Tibial artery (tissue), 4 donors: ENCODE data around the gene CELF5.

Experiments used
- DNase-seq, 2 donors: peaks; one replicate each; pipeline ENCODE4 v3.0.0-alpha.2; 2019
- H3K27ac ChIP-seq, 2 donors: fragments of 200-600 bp; sonication (generic) in 1 of 2; 1 replicate in 1 of 2; 2 replicates in 1 of 2; pipeline ENCODE4 v1.5.1; 2018 to 2019; ENCODE audit warnings: mild to moderate bottlenecking in 1 of 2
- H3K27me3 ChIP-seq, 2 donors: fragments of 200-600 bp; sonication (generic) in 1 of 2; one replicate each; pipeline versions ENCODE4 v1.5.1 to v1.6.0; 2016 to 2019
- H3K36me3 ChIP-seq, 3 donors: fragments of 200-600 bp; sonication (generic) in 2 of 3; one replicate each; pipeline ENCODE4 v1.5.1; 2016 to 2019; ENCODE audit warnings: mild to moderate bottlenecking in 2 of 3
- H3K4me1 ChIP-seq, 4 donors: fragments of 200-600 bp; sonication (generic) in 2 of 4; 1 replicate in 3 of 4; 2 replicates in 1 of 4; pipeline ENCODE4 v1.5.1; 2016 to 2019
- H3K4me3 ChIP-seq, 2 donors: fragments of 200-600 bp; sonication (generic) in 1 of 2; 1 replicate in 1 of 2; 2 replicates in 1 of 2; pipeline ENCODE4 v1.5.1; 2018 to 2019; ENCODE audit warnings: mild to moderate bottlenecking in 2 of 2
- H3K9me3 ChIP-seq, 3 donors: fragments of 200-600 bp; sonication (generic) in 1 of 3; one replicate each; pipeline ENCODE4 v1.5.1; 2016 to 2019
- CTCF ChIP-seq, 2 experiments: fragments of 200-600 bp in 1 of 2; fragments of 450-650 bp in 1 of 2; IDR thresholded peaks; one replicate each; pipeline ENCODE4 v1.5.1; 2017 to 2019; ENCODE audit warnings: antibody characterized with exemption in 2 of 2, mild to moderate bottlenecking in 1 of 2, moderate library complexity in 1 of 2
- intact Hi-C: fragments of 100-400 bp; cut with DNase I; formaldehyde crosslinking; loops from one replicate; pipeline ENCODE4 v1.15.0; 2023; ENCODE audit warnings: low total_unique reads

CELF5 gene

GRCh38 chr19:3320354-3320670 is 95.9 kb downstream of the CELF5 start:
- intact Hi-C loops: no loop called here
- no peak for DNase-seq
- H3K4me1 ChIP-seq: no peaks in the 10 kb centered on the region
- TF ChIP-seq CTCF (IDR thresholded peaks at IDR 0.05): no peak
- H3K9me3 ChIP-seq: no peaks in the 10 kb centered on the region
- no peak overlapping the region for H3K4me3 ChIP-seq
- peaks cover 0 to 64% of the 10 kb centered on the region in 2 donors for H3K27me3 ChIP-seq
- no peaks in the 10 kb centered on the region for H3K36me3 ChIP-seq
- no peak overlapping the region for H3K27ac ChIP-seq

- TF ChIP-seq CTCF (IDR thresholded peaks at IDR 0.05): no peak
- H3K27me3 ChIP-seq: peaks cover 0 to 59% of the 10 kb centered on the region in 2 donors
- H3K4me1 ChIP-seq: no peaks in the 10 kb centered on the region
- no peaks in the 10 kb centered on the region for H3K9me3 ChIP-seq
- no peak overlapping the region for H3K4me3 ChIP-seq
- H3K36me3 ChIP-seq: no peaks in the 10 kb centered on the region
- intact Hi-C loops: no loop called here
- DNase-seq: no peak
- H3K27ac ChIP-seq: no peak overlapping the region
These were observed 96.4 kb downstream of the CELF5 start for GRCh38 chr19:3320853-3321252.

- TF ChIP-seq CTCF (IDR thresholded peaks at IDR 0.05): no peak
- no peak for DNase-seq
- intact Hi-C loops: loop anchor here (2.0 kb wide), 1 partner anchor 155 kb away; no protein-coding TSS in a partner anchor
- no peaks in the 10 kb centered on the region for H3K4me1 ChIP-seq
- no peak overlapping the region for H3K27ac ChIP-seq
- no peak overlapping the region for H3K4me3 ChIP-seq
- H3K27me3 ChIP-seq: peaks cover 0 to 50% of the 10 kb centered on the region in 2 donors
- H3K9me3 ChIP-seq: no peaks in the 10 kb centered on the region
- no peaks in the 10 kb centered on the region for H3K36me3 ChIP-seq
These were observed 97.2 kb downstream of the CELF5 start for GRCh38 chr19:3321696-3322095.

GRCh38 chr19:3322199-3322978 is 97.9 kb downstream of the CELF5 start:
- DNase-seq: no peak
- Histone ChIP-seq H3K36me3 (no peaks in the 10 kb centered on the region), H3K4me1 (no peaks in the 10 kb centered on the region), H3K9me3 (no peaks in the 10 kb centered on the region), H3K27ac (no peak overlapping the region), H3K27me3 (peaks cover 0 to 43% of the 10 kb centered on the region in 2 donors), H3K4me3 (no peak overlapping the region)
- no peak for TF ChIP-seq CTCF (IDR thresholded peaks at IDR 0.05)
- intact Hi-C loops: loop anchor here (2.0 kb wide), 1 partner anchor 154 kb away; no protein-coding TSS in a partner anchor

GRCh38 chr19:3323026-3323425 is 98.6 kb downstream of the CELF5 start:
- Histone ChIP-seq H3K4me3 (no peak overlapping the region), H3K36me3 (no peaks in the 10 kb centered on the region), H3K27me3 (peaks cover 0 to 37% of the 10 kb centered on the region in 2 donors), H3K9me3 (no peaks in the 10 kb centered on the region), H3K27ac (no peak overlapping the region), H3K4me1 (no peaks in the 10 kb centered on the region)
- no peak for DNase-seq
- no peak for TF ChIP-seq CTCF (IDR thresholded peaks at IDR 0.05)
- intact Hi-C loops: loop anchor here (2.0 kb wide), 1 partner anchor 154 kb away; no protein-coding TSS in a partner anchor
